H9 (cell line): ENCODE results near the gene TYRO3. TPM values are rescaled to one million over a fixed set of nuclear protein-coding genes. Genes with fewer than 3 reads are reported as not detected.

Source experiments
- DNase-seq: peaks from one replicate; pipeline ENCODE4 v3.0.0-alpha.2; 2017
- H2AFZ ChIP-seq: one replicate; pipeline ENCODE4 v1.6.1; 2013; ENCODE audit warnings: mild to moderate bottlenecking, low read length, control low read depth, moderate library complexity
- H2AK5ac ChIP-seq: 2 replicates; pipeline ENCODE4 v1.6.1; 2013; ENCODE audit warnings: low read length, control low read depth, mixed read lengths; ENCODE audit not compliant: insufficient read length
- H2BK120ac ChIP-seq: one replicate; pipeline ENCODE4 v1.6.1; 2013; ENCODE audit warnings: low read depth, mild to moderate bottlenecking, low read length, control low read depth, inconsistent platforms; ENCODE audit not compliant: poor library complexity, severe bottlenecking
- H2BK12ac ChIP-seq: 2 replicates; pipeline ENCODE4 v1.6.1; 2013; ENCODE audit warnings: low read length, control low read depth, mixed read lengths, low read depth; ENCODE audit not compliant: insufficient read length
- H2BK15ac ChIP-seq: 2 replicates; pipeline ENCODE4 v1.6.1; 2013; ENCODE audit warnings: low read depth, low read length, control low read depth
- H2BK20ac ChIP-seq: one replicate; pipeline ENCODE4 v1.6.1; 2013; ENCODE audit warnings: low read depth, mild to moderate bottlenecking, low read length, control low read depth, inconsistent platforms; ENCODE audit not compliant: poor library complexity, severe bottlenecking
- H2BK5ac ChIP-seq: 2 replicates; pipeline ENCODE4 v1.6.1; 2013; ENCODE audit warnings: low read length, control low read depth, mixed read lengths; ENCODE audit not compliant: insufficient read length
- H3K14ac ChIP-seq: 2 replicates; pipeline ENCODE4 v1.6.1; 2013; ENCODE audit warnings: low read length, control low read depth; ENCODE audit not compliant: insufficient read depth
- H3K18ac ChIP-seq: 2 replicates; pipeline ENCODE4 v1.6.1; 2013; ENCODE audit warnings: low read depth, mild to moderate bottlenecking, mixed read lengths, low read length, control low read depth; ENCODE audit not compliant: insufficient read length
- H3K23ac ChIP-seq: 2 replicates; pipeline ENCODE4 v1.6.1; 2013; ENCODE audit warnings: low read length, control low read depth, mixed read lengths, low read depth; ENCODE audit not compliant: insufficient read length
- H3K23me2 ChIP-seq: 2 replicates; pipeline ENCODE4 v1.6.1; 2013; ENCODE audit warnings: low read depth, mild to moderate bottlenecking, mixed read lengths, low read length, control low read depth; ENCODE audit not compliant: insufficient read length, poor library complexity, severe bottlenecking
- H3K27ac ChIP-seq: 2 replicates; pipeline ENCODE4 v1.5.1; 2013; ENCODE audit warnings: low read length, control low read depth, mixed read lengths, low read depth; ENCODE audit not compliant: insufficient read length
- H3K27me3 ChIP-seq: 2 replicates; pipeline ENCODE4 v1.6.1; 2013; ENCODE audit warnings: low read length, control low read depth, inconsistent platforms; ENCODE audit not compliant: insufficient read depth
- H3K4ac ChIP-seq: 2 replicates; pipeline ENCODE4 v1.6.1; 2013; ENCODE audit warnings: low read depth, mild to moderate bottlenecking, control low read depth, inconsistent platforms, low read length, moderate library complexity
- H3K4me1 ChIP-seq: 2 replicates; pipeline ENCODE4 v1.6.1; 2013; ENCODE audit warnings: low read length, control low read depth, inconsistent platforms; ENCODE audit not compliant: insufficient read depth
- H3K4me2 ChIP-seq: 2 replicates; pipeline ENCODE4 v1.6.1; 2013; ENCODE audit warnings: low read length, control low read depth, mixed read lengths; ENCODE audit not compliant: insufficient read length, insufficient read depth
- H3K56ac ChIP-seq: 2 replicates; pipeline ENCODE4 v1.6.1; 2013; ENCODE audit warnings: low read depth, mild to moderate bottlenecking, mixed read lengths, low read length, control low read depth; ENCODE audit not compliant: insufficient read length
- H3K79me1 ChIP-seq: 2 replicates; pipeline ENCODE4 v1.6.1; 2013; ENCODE audit warnings: low read depth, mild to moderate bottlenecking, moderate library complexity, low read length, control low read depth, inconsistent platforms; ENCODE audit not compliant: insufficient read depth, poor library complexity, severe bottlenecking
- H3K79me2 ChIP-seq: 2 replicates; pipeline ENCODE4 v1.6.1; 2013; ENCODE audit warnings: low read length, control low read depth, inconsistent platforms; ENCODE audit not compliant: insufficient read depth
- H3K9ac ChIP-seq: 2 replicates; pipeline ENCODE4 v1.6.1; 2013; ENCODE audit warnings: low read length, control low read depth, mixed read lengths; ENCODE audit not compliant: insufficient read length; ENCODE audit errors: extremely low read depth
- H3K9me3 ChIP-seq: one replicate; pipeline ENCODE4 v1.6.1; 2013; ENCODE audit warnings: low read depth, low read length, inconsistent platforms; ENCODE audit not compliant: control insufficient read depth
- H3T11ph ChIP-seq: one replicate; pipeline ENCODE4 v1.6.1; 2013; ENCODE audit warnings: mild to moderate bottlenecking, low read length, control low read depth, inconsistent platforms
- H4K20me1 ChIP-seq: one replicate; pipeline ENCODE4 v1.6.1; 2013; ENCODE audit not compliant: control insufficient read depth, insufficient read length, insufficient read depth
- H4K5ac ChIP-seq: 2 replicates; pipeline ENCODE4 v1.6.1; 2013; ENCODE audit warnings: low read depth, mild to moderate bottlenecking, mixed read lengths, low read length, control low read depth; ENCODE audit not compliant: insufficient read length
- H4K8ac ChIP-seq: replicated peaks from 2 replicates; pipeline ENCODE4 v1.6.1; 2013; ENCODE audit warnings: low read length, control low read depth, mixed read lengths, low read depth; ENCODE audit not compliant: insufficient read length
- H4K91ac ChIP-seq: 2 replicates; pipeline ENCODE4 v1.6.1; 2013; ENCODE audit warnings: low read depth, mild to moderate bottlenecking, moderate library complexity, mixed read lengths, low read length, control low read depth; ENCODE audit not compliant: insufficient read length
- H3K27ac Mint-ChIP-seq, 3 experiments: 2 replicates in 2 of 3; 3 replicates in 1 of 3; pipeline ENCODE4 v1.8.0; 2020 to 2021; ENCODE audit warnings: mixed read lengths in 3 of 3, mild to moderate bottlenecking in 1 of 3, moderate library complexity in 1 of 3
- H3K27me3 Mint-ChIP-seq: 2 replicates; pipeline ENCODE4 v1.8.0; 2021; ENCODE audit warnings: low read depth, mild to moderate bottlenecking, moderate library complexity, mixed read lengths
- H3K36me3 Mint-ChIP-seq, 3 experiments: 2 replicates in 2 of 3; 3 replicates in 1 of 3; pipeline ENCODE4 v1.8.0; 2020 to 2021; ENCODE audit warnings: low read depth in 3 of 3, mixed read lengths in 3 of 3; ENCODE audit not compliant: insufficient read depth in 1 of 3
- H3K4me1 Mint-ChIP-seq, 2 experiments: 2 replicates each; pipeline ENCODE4 v1.8.0; 2020; ENCODE audit warnings: mixed read lengths in 2 of 2
- H3K4me3 Mint-ChIP-seq, 2 experiments: 2 replicates in 1 of 2; 3 replicates in 1 of 2; pipeline ENCODE4 v1.8.0; 2020 to 2021; ENCODE audit warnings: mild to moderate bottlenecking in 2 of 2, mixed read lengths in 2 of 2, moderate library complexity in 1 of 2
- H3K9me3 Mint-ChIP-seq, 2 experiments: 2 replicates in 1 of 2; 3 replicates in 1 of 2; pipeline ENCODE4 v1.8.0; 2020; ENCODE audit warnings: mild to moderate bottlenecking in 2 of 2, mixed read lengths in 2 of 2, moderate library complexity in 1 of 2
- CTCF ChIP-seq: fragments of 200-600 bp; sonication (generic); conservative IDR thresholded peaks from 3 replicates; pipeline ENCODE4 v1.8.0; 2021; ENCODE audit warnings: antibody characterized with exemption, mild to moderate bottlenecking
- WGBS: extraction: QIAGEN DNeasy Blood & Tissue Kit; methylation state at CpG from one replicate; pipeline ENCODE4 v1.1.7; 2013; ENCODE audit warnings: missing lambda C conversion rate, low lambda C conversion rate, mixed read lengths; ENCODE audit not compliant: insufficient read length; ENCODE audit errors: extremely low coverage; 5-methylcytosine and 5-hydroxymethylcytosine counted together
- total RNA-seq: library from RNA; stranded (reverse); gene quantifications from 2 replicates; pipeline ENCODE4 v1.2.1, GENCODE V29; 2021

The TYRO3 gene
- total RNA-seq, 1 experiment from 2014 or later, result 124 TPM

DNA sequence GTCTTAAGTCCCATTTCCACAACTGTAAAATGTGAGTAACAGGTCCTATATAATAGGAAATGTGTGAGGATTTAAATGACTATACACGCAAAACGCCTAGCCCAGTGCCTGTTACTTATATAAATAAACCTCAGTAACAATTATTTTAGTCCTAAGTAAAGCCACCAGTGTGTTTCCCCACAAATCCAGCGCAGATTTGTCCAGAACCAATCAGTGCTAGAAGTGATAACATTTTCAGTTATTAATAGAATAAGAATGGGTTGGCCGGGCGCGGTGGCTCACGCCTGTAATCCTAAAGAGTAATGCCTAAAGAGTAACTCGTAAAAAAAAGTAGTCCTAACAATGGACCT, 15.5 kb upstream of the TYRO3 start:
- no peak overlapping the region for H2BK120ac ChIP-seq
- no peaks in the 10 kb centered on the region for H4K20me1 ChIP-seq
- H3K27me3 ChIP-seq, result no peaks in the 10 kb centered on the region
- no peaks in the 10 kb centered on the region for H3K9me3 Mint-ChIP-seq
- H4K8ac ChIP-seq, result no peak overlapping the region
- no peak overlapping the region for H2BK12ac ChIP-seq
- H3K27ac ChIP-seq, result no peak overlapping the region
- H3K4me1 Mint-ChIP-seq, result peaks cover 8 to 11% of the 10 kb centered on the region in 2 experiments; a peak in 3 of 4 replicates
- no peaks in the 10 kb centered on the region for H3K4me1 ChIP-seq
- no peaks in the 10 kb centered on the region for H3K79me1 ChIP-seq
- H4K5ac ChIP-seq, result no peak overlapping the region
- no peaks in the 10 kb centered on the region for H3K9me3 ChIP-seq
- H3K9ac ChIP-seq, result peak overlapping the region; percentile 65
- no peak overlapping the region for H2BK15ac ChIP-seq
- H3K4me2 ChIP-seq, result peak overlapping the region; percentile 53
- no peak for DNase-seq
- H4K91ac ChIP-seq, result no peak overlapping the region
- H3K27ac Mint-ChIP-seq, result peak overlapping the region; percentile 97 to 100 (median 99); a peak in 6 of 7 replicates
- no peak overlapping the region for H2BK20ac ChIP-seq
- H3K4me3 Mint-ChIP-seq, result peak overlapping the region; percentile 98
- WGBS, result no CpG with 5 or more reads among the region's 8 CpGs
- no peak overlapping the region for H2AK5ac ChIP-seq
- no peak overlapping the region for H3K4ac ChIP-seq
- H2AFZ ChIP-seq, result no peak overlapping the region
- no peaks in the 10 kb centered on the region; a peak in 1 of 7 replicates for H3K36me3 Mint-ChIP-seq
- H3T11ph ChIP-seq, result no peak overlapping the region
- no peak overlapping the region for H2BK5ac ChIP-seq
- peaks cover 3% of the 10 kb centered on the region; the same call in 1 of the 2 replicates for H3K79me2 ChIP-seq
- H3K14ac ChIP-seq, result no peak overlapping the region
- TF ChIP-seq CTCF, result no peak
- no peaks in the 10 kb centered on the region; the same call in none of the 2 replicates for H3K27me3 Mint-ChIP-seq
- no peaks in the 10 kb centered on the region for H3K23me2 ChIP-seq
- no peak overlapping the region for H3K56ac ChIP-seq
- H3K18ac ChIP-seq, result no peak overlapping the region
- no peak overlapping the region for H3K23ac ChIP-seq
